Measurements from ENCODE around the gene LCN6. TPM values are rescaled to one million over a fixed set of nuclear protein-coding genes. Genes with fewer than 3 reads are reported as not detected.
A peak's percentile ranks its signal among the peaks of the same experiment; 100 is the strongest.

The LCN6 gene
- total RNA-seq, 2 donors from 2014 or later, result 6.4 to 9.3 TPM

DNA sequence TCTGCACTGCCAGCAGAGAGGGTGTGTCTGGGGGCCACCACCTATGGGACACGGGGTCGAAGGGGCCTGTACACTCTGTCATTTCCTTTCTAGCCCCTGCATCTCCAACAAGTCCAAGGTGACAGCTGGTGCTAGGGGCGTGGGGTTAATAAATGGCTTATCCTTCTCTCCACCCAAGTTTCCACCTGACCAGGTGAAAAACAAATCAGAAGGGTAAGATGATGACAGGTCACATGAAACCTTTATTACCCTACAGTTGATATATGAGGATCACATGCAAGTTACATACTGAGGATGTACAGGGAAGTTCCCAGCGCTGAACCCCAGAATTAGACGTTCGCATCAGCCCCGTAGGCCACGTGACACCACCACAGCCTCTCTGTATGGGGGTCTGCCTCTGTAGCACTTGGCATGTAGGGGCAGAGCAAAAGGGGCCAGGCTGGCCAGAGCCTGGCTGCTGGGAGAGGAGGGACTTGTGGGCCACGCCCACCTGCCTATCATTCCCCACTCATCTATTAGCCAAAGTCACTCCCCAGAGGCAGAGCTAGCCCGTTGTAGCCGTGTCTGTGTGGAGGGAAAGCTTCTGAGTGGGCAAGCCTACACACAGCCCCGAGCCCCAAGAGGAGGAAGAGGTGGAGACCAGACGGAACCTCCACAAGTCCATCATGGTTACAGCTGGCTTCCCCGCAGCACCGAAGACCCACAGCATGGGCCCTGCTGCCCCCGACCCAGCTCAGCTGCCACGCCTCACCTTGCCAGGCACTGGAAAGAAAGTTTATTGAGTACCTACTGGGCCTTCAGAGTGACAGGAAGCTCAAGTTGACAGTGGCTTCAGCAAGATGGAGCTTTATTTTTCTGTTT lies 45.0 kb upstream of the LCN6 start:
- no peaks in the 10 kb centered on the region for H3K36me3 ChIP-seq
- DNase-seq (ENCODE audit: low spot score), result no peak
- H3K27ac ChIP-seq, result no peak overlapping the region
- H3K4me3 ChIP-seq, result no peak overlapping the region
- TF ChIP-seq, protein P1, sequence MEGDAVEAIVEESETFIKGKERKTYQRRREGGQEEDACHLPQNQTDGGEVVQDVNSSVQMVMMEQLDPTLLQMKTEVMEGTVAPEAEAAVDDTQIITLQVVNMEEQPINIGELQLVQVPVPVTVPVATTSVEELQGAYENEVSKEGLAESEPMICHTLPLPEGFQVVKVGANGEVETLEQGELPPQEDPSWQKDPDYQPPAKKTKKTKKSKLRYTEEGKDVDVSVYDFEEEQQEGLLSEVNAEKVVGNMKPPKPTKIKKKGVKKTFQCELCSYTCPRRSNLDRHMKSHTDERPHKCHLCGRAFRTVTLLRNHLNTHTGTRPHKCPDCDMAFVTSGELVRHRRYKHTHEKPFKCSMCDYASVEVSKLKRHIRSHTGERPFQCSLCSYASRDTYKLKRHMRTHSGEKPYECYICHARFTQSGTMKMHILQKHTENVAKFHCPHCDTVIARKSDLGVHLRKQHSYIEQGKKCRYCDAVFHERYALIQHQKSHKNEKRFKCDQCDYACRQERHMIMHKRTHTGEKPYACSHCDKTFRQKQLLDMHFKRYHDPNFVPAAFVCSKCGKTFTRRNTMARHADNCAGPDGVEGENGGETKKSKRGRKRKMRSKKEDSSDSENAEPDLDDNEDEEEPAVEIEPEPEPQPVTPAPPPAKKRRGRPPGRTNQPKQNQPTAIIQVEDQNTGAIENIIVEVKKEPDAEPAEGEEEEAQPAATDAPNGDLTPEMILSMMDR (IDR thresholded peaks at IDR 0.05), result no peak
- H3K27me3 ChIP-seq, result no peaks in the 10 kb centered on the region
- peaks cover 0 to 65% of the 10 kb centered on the region in 2 donors for H3K4me1 ChIP-seq
- no peaks in the 10 kb centered on the region for H3K9me3 ChIP-seq

DNA sequence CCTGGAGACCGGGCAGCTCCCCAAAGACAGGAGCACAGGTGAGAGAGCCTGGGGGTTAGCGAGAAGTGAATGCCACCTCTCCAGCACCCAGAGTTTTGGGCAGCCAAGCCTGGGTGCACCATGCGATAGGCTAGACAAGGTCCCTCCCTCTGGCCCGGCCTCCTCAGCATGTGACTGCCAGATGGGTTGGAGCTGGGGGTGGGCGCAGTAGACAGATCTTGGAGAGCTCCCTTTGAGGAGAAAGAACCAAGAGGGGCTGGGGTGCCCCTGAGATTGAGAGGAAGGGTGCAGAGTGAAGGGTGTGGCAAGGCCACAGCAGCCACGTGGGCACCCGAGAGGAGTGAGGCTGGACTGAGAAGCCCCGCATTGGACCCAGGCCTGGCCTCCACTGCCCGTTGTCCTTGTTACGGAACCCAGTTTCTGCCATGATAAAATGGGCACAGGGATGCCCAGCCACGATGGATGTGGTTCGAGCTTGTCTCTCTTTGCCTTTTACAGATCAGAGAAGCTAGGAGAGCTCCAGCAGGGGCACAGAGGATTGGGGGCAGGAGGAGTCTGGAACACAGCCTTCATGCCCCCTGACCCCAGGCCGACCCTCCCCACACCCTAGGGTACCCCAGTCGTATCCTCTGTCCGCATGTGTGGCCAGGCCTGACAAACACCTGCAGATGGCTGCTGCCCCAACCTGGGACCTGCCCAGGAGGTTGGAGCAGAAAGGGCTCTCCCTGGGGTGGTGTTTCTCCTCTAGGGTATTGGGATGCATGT lies 44.2 kb upstream of the LCN6 start:
- TF ChIP-seq, protein P1 (IDR thresholded peaks at IDR 0.05), result no peak

GRCh38 chr9:136791516-136792276 lies 43.4 kb upstream of the LCN6 start:
- TF ChIP-seq, protein P1 (IDR thresholded peaks at IDR 0.05), result peak; percentile 93 to 95
- Histone ChIP-seq H3K27me3 (no peaks in the 10 kb centered on the region), H3K4me1 (peaks cover 0 to 62% of the 10 kb centered on the region in 2 donors), H3K4me3 (peak overlapping the region; percentile 70 to 85), H3K9me3 (no peaks in the 10 kb centered on the region), H3K27ac (peak overlapping the region; percentile 97 to 98), H3K36me3 (no peaks in the 10 kb centered on the region)
- DNase-seq (ENCODE audit: low spot score), result no peak

More for the DNA sequence above, 44.2 kb upstream of the LCN6 start:
- H3K27me3 ChIP-seq, result no peaks in the 10 kb centered on the region
- DNase-seq (ENCODE audit: low spot score), result no peak
- H3K9me3 ChIP-seq, result no peaks in the 10 kb centered on the region
- peak overlapping the region in 1 of 2 donors; percentile 98 for H3K27ac ChIP-seq
- H3K4me1 ChIP-seq, result peaks cover 0 to 69% of the 10 kb centered on the region in 2 donors
- no peaks in the 10 kb centered on the region for H3K36me3 ChIP-seq
- peak overlapping the region in 1 of 2 donors; percentile 85 for H3K4me3 ChIP-seq

- Histone ChIP-seq H3K36me3 (no peaks in the 10 kb centered on the region), H3K27ac (peak within 1 kb of the TSS; percentile 97 to 98), H3K4me3 (peak within 1 kb of the TSS; percentile 70 to 85), H3K4me1 (peaks cover 0 to 54% of the 10 kb centered on the region in 2 donors), H3K9me3 (no peaks in the 10 kb centered on the region), H3K27me3 (no peaks in the 10 kb centered on the region)
- DNase-seq (ENCODE audit: low spot score), result peak; percentile 99
- TF ChIP-seq, protein P1 (IDR thresholded peaks at IDR 0.05), result no peak
Observed at GRCh38 chr9:136790640-136791515, 42.6 kb upstream of the LCN6 start, which contains the start of gene TMEM141. Gene TMEM141, plus strand, starts transcription at chr9:136791344. Its CDS starts 27 bp downstream, at chr9:136791371.

Measured in right atrium auricular region (tissue), 2 donors.